SKM-1 treated with dmso at 0.1 percent for 144 hours (cell line): ENCODE data around the gene RPS6KA3.
"Not testable (repeated sequence)": the region's sequence is repeated elsewhere in the genome, so short reads cannot be mapped to it uniquely, and the experiment has no call there.

ENCODE experiments used
- DNase-seq: peaks from one replicate; lab custom pipeline; 2025; ENCODE audit not compliant: unreplicated experiment; lab: John Stamatoyannopoulos, UW

RPS6KA3 gene

DNA sequence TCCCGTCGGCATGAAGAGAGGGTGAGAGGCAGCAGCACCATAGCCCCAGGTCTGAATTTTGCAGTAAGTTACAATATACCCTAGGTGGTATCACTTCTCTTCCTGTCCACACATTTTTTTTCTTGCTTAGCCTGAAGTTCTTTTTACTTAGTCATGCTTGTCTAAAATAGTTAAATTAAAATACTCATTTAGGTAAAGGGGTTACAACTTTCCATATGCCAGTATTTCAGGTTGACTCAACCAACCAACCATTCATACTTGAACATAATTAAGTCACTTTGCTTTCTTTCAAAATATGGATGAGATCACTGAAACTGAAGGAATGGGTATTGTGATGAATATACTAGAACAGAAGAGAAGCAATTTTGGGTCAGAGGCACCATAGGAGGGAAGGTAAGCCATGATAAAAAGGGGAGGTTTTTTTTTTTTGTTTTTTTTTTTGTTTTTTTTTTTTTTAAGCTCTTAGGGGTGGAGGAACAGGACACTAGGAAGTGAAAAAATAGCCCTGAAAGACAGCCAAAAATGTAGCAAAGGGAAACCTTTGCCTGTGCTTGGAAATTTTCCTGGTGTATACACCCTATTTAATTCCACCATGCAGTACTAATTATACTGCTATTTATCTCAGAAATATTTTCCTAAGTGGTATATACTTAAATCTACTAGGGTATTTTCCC is 41.8 kb downstream of the RPS6KA3 start:
- no peak for DNase-seq

GRCh38 chrX:20221902-20222301 is 44.8 kb downstream of the RPS6KA3 start:
- DNase-seq = no peak

- DNase-seq = no peak
These were observed 47.7 kb downstream of the RPS6KA3 start for GRCh38 chrX:20218836-20219505.

DNA sequence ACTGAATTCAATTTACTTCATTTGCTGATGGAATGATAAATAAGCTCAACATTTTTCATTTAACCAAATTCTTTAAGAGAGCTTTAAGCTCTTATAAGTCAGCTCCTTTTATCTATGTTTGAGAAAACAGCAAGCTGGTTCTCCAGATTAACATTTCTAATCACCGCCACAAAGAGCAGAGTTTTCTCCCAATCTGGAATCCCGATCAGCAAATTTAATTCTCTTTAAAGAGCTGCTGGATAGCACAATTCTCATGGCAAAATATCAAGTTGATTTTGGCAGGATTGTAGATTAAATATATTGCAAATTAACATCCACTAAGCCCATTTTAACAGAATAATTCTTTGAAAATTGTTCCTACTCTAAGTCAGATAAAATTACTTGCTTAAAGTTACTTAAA is 48.8 kb downstream of the RPS6KA3 start:
- DNase-seq = no peak

- DNase-seq = no peak
These were observed 49.4 kb downstream of the RPS6KA3 start for GRCh38 chrX:20217271-20217670.

DNA sequence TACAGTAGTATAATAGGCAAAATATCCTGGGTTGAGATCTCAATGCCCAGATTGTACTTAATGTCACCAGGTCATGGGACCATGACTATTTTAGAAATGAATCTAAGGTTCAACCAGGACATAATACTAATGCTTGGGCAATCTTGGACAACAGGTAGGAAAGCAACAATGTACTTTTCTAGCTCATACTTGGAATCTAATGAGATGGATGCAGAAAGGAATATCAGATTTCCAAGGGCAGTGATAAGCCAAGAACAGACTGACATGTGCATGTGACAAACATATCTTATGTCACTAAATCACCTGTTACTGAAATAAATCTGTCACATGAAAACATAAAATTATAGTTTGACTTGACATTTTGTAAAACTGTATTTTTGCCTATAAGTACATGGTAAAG is 51.1 kb downstream of the RPS6KA3 start:
- DNase-seq = no peak

- no peak for DNase-seq
These were observed 54.1 kb downstream of the RPS6KA3 start for GRCh38 chrX:20212486-20213089.

DNA sequence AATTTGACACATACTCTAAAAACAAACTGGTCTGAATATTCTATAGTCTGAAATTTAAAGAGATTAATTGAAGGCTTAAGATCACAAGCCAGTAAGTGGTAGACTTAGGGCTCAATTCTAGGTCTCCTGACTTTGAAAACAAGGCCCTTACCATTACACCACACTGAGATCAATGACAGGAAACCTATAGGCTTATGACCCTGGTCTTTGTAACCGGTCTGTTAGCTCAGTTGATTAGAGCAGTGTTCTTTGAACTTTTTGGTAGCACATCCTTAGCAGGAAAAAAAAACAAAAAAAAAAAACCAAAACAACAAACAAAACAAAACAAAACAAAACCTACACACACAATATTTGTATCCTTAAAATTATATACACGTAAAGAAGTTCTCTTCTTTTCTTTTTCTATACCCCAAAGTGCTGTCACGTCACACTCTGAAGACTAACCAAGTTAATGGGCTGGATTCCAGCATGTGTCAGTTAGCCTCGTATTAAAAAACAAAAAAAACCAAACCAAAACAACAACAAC is 55.4 kb downstream of the RPS6KA3 start:
- DNase-seq = no peak

GRCh38 chrX:20205927-20206708 is 60.6 kb downstream of the RPS6KA3 start:
- no peak for DNase-seq

GRCh38 chrX:20204351-20204750 is 62.4 kb downstream of the RPS6KA3 start:
- DNase-seq = no peak

GRCh38 chrX:20197641-20198210 is 69.0 kb downstream of the RPS6KA3 start:
- no peak for DNase-seq

- DNase-seq = no peak
These were observed 77.5 kb downstream of the RPS6KA3 start for GRCh38 chrX:20189171-20189570.

- no peak for DNase-seq
These were observed 84.9 kb downstream of the RPS6KA3 start for GRCh38 chrX:20181598-20182329.

- DNase-seq = no peak
These were observed 89.6 kb downstream of the RPS6KA3 start for GRCh38 chrX:20177093-20177492.

DNA sequence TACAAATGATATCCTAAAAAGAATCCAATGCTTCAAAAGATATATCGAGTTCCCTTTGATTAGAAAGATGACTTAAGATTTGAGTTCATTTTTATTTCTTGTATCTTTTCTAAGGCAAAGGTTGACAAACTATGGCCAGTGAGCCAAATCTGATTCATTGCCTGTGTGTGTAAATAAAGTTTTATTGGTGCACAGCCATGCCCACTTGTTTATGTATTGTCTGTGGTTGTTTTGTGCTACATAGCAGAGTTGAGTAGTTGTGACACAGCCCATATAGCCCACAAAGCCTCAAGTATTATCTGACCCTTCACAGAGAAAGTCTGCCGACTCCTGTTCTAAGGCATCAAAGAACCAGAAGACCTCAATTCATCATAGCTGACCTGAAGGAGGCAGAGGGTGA is 92.9 kb downstream of the RPS6KA3 start:
- DNase-seq = no peak

DNA sequence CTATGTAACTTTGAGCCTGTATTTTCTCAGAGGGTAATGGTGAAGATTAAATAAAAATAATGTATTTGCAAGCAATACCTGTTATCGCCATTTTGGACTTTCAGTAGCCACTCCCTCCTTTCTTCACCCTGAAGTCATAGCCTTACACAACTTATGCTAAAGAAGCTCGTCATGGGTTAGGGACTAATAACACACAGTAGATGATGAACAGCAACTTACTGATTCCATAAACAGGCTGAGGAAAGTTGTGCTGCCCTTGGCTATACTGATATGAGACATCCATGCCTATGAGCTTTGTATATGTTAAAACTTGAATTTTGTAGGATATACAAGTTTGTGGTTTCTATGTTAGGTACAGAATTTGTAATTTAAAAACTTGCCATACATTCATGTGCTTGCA is 93.4 kb downstream of the RPS6KA3 start:
- no peak for DNase-seq

DNA sequence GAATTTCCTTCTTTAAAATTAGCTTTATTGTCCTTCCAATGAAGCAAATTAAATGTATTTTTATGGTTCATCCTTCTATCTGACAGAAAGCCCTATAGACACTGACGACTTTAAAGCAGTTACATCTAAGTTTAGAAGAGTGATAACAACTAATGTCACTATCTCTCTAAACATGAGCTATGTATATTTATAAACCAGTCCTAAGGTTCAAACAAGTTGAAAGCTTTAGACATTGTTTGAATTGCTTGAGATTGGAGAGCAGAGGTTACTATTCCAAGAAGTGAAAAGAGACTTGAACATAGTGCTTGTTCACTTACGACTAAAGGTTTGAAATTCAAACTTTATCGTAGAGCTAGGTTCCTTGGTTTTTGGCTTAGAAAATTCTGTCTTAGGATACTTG is 94.8 kb downstream of the RPS6KA3 start:
- DNase-seq = no peak

DNA sequence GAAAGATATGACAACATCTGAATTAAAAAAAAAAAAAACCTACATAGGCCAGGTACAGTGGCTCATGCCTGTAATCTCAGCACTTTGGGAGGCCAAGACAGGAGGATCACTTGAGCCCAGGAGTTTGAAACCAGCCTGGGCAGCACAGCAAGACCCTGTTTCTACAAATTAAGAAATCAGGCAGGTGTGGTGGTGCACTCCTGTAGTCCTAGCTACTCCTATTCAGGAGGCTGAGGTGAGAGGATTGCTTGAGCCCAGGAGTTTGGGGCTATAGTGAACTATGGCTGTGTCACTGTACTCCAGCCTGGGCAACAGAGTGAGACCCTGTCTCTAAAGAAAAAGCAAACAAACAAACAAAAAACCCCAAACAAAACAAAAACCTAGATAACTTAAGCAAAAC is 104.2 kb downstream of the RPS6KA3 start:
- DNase-seq = not testable (repeated sequence)

- DNase-seq = no peak
These were observed 106.8 kb downstream of the RPS6KA3 start for GRCh38 chrX:20159797-20160385.

GRCh38 chrX:20151689-20152088 is 115.0 kb downstream of the RPS6KA3 start:
- DNase-seq = no peak
